NB4 (cell line): ENCODE data around the gene PRRT1.

Source experiments
- DNase-seq: peaks from one replicate; pipeline ENCODE4 v3.0.0; 2010; ENCODE audit warnings: low read depth
- H3K4me3 ChIP-seq: one replicate; pipeline ENCODE4 v1.5.1; 2011; ENCODE audit warnings: mild to moderate bottlenecking, low read depth, low read length, moderate library complexity
- MYC ChIP-seq: IDR thresholded peaks from 2 replicates; pipeline ENCODE4 v1.6.1; 2011; ENCODE audit warnings: low read depth, low read length
- POLR2A ChIP-seq: IDR thresholded peaks from 2 replicates; pipeline ENCODE4 v1.6.1; 2011; ENCODE audit warnings: mild to moderate bottlenecking; ENCODE audit not compliant: insufficient read length; ENCODE audit errors: extremely low read depth
- TF ChIP-seq, protein P1 (sequence below): IDR thresholded peaks from 2 replicates; pipeline ENCODE4 v1.6.1; 2011; ENCODE audit warnings: low read depth, low read length
- TF ChIP-seq, protein P2 (sequence below): IDR thresholded peaks from one replicate; pipeline ENCODE4 v1.5.1; 2012; ENCODE audit warnings: low read depth, low read length

The PRRT1 gene

GRCh38 chr6:32113386-32114352 is 38.1 kb downstream of the PRRT1 start:
- TF ChIP-seq POLR2A (no peak), MYC (no peak)
- TF ChIP-seq, protein P1, sequence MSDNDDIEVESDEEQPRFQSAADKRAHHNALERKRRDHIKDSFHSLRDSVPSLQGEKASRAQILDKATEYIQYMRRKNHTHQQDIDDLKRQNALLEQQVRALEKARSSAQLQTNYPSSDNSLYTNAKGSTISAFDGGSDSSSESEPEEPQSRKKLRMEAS: no peak
- TF ChIP-seq, protein P2, sequence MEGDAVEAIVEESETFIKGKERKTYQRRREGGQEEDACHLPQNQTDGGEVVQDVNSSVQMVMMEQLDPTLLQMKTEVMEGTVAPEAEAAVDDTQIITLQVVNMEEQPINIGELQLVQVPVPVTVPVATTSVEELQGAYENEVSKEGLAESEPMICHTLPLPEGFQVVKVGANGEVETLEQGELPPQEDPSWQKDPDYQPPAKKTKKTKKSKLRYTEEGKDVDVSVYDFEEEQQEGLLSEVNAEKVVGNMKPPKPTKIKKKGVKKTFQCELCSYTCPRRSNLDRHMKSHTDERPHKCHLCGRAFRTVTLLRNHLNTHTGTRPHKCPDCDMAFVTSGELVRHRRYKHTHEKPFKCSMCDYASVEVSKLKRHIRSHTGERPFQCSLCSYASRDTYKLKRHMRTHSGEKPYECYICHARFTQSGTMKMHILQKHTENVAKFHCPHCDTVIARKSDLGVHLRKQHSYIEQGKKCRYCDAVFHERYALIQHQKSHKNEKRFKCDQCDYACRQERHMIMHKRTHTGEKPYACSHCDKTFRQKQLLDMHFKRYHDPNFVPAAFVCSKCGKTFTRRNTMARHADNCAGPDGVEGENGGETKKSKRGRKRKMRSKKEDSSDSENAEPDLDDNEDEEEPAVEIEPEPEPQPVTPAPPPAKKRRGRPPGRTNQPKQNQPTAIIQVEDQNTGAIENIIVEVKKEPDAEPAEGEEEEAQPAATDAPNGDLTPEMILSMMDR: no peak
- no peak for DNase-seq
- H3K4me3 ChIP-seq: no peak overlapping the region

DNA sequence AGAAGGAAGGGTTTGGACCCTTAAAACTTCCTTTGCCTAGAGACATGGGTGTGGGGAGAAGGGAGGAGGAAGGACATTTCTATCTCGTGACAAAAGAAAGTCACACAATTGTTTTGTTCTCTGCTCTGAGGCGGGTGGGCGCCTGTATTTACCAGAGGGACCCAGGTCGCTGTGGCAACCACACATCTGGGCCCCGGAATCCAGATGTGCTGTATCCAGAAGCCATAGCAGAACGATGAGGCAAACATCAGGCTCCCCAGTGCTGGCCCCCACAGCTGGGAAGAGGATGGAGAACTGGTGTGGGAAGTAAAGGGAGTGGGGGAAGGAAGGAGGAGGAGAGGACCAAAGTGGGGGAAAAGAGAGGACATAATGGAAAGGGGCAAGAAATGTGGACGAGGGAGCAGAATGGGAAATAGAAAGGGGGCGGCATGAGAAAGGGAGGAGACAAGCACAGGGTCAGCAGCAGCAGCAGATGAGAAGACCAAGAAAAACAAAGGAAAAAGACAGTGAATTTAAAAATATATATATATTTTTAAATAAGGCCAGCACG is 39.2 kb downstream of the PRRT1 start:
- TF ChIP-seq, protein P1: no peak

DNA sequence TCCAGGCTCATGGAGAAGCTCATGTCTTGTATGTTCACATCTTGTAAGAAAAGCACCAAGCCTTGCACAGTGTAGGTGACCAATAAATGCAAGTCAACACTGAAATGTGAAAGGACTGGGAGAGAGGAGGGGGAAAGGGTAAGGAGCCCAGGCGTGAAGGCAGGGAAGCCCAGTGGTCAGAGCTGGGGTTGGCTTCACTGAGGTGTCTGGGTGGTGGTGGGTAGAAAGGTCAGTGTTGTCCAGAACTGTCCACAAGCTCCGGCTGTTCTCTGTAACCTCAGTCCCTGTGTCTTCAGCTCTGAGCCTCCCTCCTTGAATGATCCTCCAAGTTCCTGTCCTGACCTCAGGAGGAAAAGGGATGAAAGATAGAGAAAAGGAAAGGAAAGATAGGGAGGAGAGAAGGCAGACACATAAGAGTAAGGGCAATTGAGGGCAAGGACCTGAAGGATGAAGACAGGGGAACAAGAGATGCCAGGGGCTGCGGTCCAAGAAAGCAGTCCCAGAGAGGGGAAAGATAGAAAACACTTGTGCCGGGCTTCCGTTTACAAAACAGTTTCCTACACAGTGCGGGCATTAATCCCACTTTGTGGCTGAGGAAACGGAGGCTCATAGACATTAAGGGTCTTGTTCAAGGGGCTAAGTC is 40.2 kb downstream of the PRRT1 start:
- TF ChIP-seq, protein P2: no peak
- TF ChIP-seq, protein P1: no peak
- TF ChIP-seq MYC (no peak), POLR2A (no peak)
- H3K4me3 ChIP-seq: no peak overlapping the region

More for the DNA sequence above, 39.2 kb downstream of the PRRT1 start:
- no peak for DNase-seq
- H3K4me3 ChIP-seq: no peak overlapping the region

GRCh38 chr6:32110632-32111031 is 41.1 kb downstream of the PRRT1 start:
- no peak for TF ChIP-seq POLR2A
- TF ChIP-seq, protein P2: no peak
- TF ChIP-seq, protein P1: no peak
- no peak for TF ChIP-seq MYC
- DNase-seq: no peak

More for the DNA sequence above, 40.2 kb downstream of the PRRT1 start:
- no peak for DNase-seq

GRCh38 chr6:32109765-32110160 is 42.0 kb downstream of the PRRT1 start:
- no peak for DNase-seq
- no peak for TF ChIP-seq MYC
- TF ChIP-seq, protein P2: no peak
- no peak for TF ChIP-seq POLR2A
- TF ChIP-seq, protein P1: no peak

More at GRCh38 chr6:32110632-32111031, 41.1 kb downstream of the PRRT1 start:
- H3K4me3 ChIP-seq: no peak overlapping the region

More at GRCh38 chr6:32109765-32110160, 42.0 kb downstream of the PRRT1 start:
- no peak overlapping the region for H3K4me3 ChIP-seq
